B cell (primary cell): ENCODE results near the gene HSD11B2. TPM values are rescaled to one million over a fixed set of nuclear protein-coding genes. Genes with fewer than 3 reads are reported as not detected.

Experiments
- ATAC-seq: fragments of 200-7000 bp; cut with Tn5 transposase; one replicate; pipeline ENCODE4 v1.10.0; 2021; ENCODE audit warnings: low read depth, mild to moderate bottlenecking, moderate number of reproducible peaks, moderate library complexity
- CTCF ChIA-PET: fragments of 350-600 bp; sonication (Branson Sonifier 250); formaldehyde crosslinking; loops from one replicate; lab custom pipeline; 2021; ENCODE audit warnings: antibody characterized with exemption, inconsistent platforms; lab: Charles Lee
- POLR2A ChIA-PET: fragments of 350-600 bp; sonication (Branson Sonifier 250); formaldehyde crosslinking; loops from one replicate; lab custom pipeline; 2021; ENCODE audit warnings: antibody characterized with exemption; lab: Charles Lee
- DNase-seq: peaks from one replicate; pipeline ENCODE4 v3.0.0; 2013
- H2AFZ ChIP-seq: 2 replicates; pipeline ENCODE4 v1.6.1; 2012; ENCODE audit warnings: mild to moderate bottlenecking, low read depth, low read length; ENCODE audit not compliant: insufficient read depth, poor library complexity, severe bottlenecking
- H3K27ac ChIP-seq, 2 donors: 1 replicate in 1 of 2; 2 replicates in 1 of 2; pipeline ENCODE4 v1.5.1; 2012 to 2013; ENCODE audit warnings: low read length in 2 of 2, mild to moderate bottlenecking in 2 of 2, moderate library complexity in 1 of 2
- H3K27me3 ChIP-seq, 4 experiments: fragments of 200-600 bp in 1 of 4; sonication (generic) in 1 of 4; replicated peaks in 1 of 4; 1 replicate in 2 of 4; 2 replicates in 2 of 4; pipeline versions ENCODE4 v1.6.1 to v1.7.0; 2013 to 2016; ENCODE audit warnings: low read length in 3 of 4, mild to moderate bottlenecking in 2 of 4, mixed read lengths in 1 of 4, moderate library complexity in 1 of 4; ENCODE audit not compliant: insufficient read depth in 4 of 4, control insufficient read depth in 3 of 4; ENCODE audit errors: control extremely low read depth in 1 of 4
- H3K36me3 ChIP-seq, 2 experiments: replicated peaks in 1 of 2; 1 replicate in 1 of 2; 2 replicates in 1 of 2; pipeline versions ENCODE4 v1.6.1 to v1.7.1; 2013; ENCODE audit warnings: low read length in 1 of 2; ENCODE audit not compliant: insufficient read depth in 2 of 2, control insufficient read depth in 1 of 2; ENCODE audit errors: control extremely low read depth in 1 of 2, extremely low read depth in 1 of 2
- H3K4me1 ChIP-seq, 2 donors: fragments of 200-600 bp in 1 of 2; sonication (generic) in 1 of 2; 1 replicate in 1 of 2; 2 replicates in 1 of 2; pipeline versions ENCODE4 v1.5.1 to v1.6.1; 2013 to 2017; ENCODE audit warnings: low read length in 2 of 2; ENCODE audit not compliant: control insufficient read depth in 2 of 2, insufficient read depth in 2 of 2
- H3K4me2 ChIP-seq: replicated peaks from 2 replicates; pipeline ENCODE3; 2012; ENCODE audit warnings: mild to moderate bottlenecking, low read depth, low read length; ENCODE audit not compliant: poor library complexity, severe bottlenecking
- H3K4me3 ChIP-seq, 5 experiments: fragments of 200-600 bp in 1 of 5; sonication (generic) in 1 of 5; 1 replicate in 3 of 5; 2 replicates in 2 of 5; pipeline versions ENCODE4 v1.5.1 to v1.7.0; 2011 to 2016; ENCODE audit warnings: low read length in 4 of 5, mild to moderate bottlenecking in 4 of 5, low read depth in 2 of 5, control low read depth in 1 of 5, moderate library complexity in 1 of 5; ENCODE audit not compliant: insufficient read depth in 1 of 5; ENCODE audit errors: control extremely low read depth in 1 of 5, extremely low read depth in 1 of 5
- H3K79me2 ChIP-seq: fragments of 200-600 bp; sonication (generic); one replicate; pipeline ENCODE4 v1.6.0; 2016; ENCODE audit warnings: low read length; ENCODE audit not compliant: control insufficient read depth, insufficient read depth
- H3K9ac ChIP-seq: fragments of 200-600 bp; sonication (generic); 2 replicates; pipeline ENCODE4 v1.6.1; 2017; ENCODE audit warnings: mild to moderate bottlenecking, low read length, moderate library complexity
- H3K9me3 ChIP-seq, 3 donors: one replicate each; pipeline versions ENCODE4 v1.6.1 to v1.7.1; 2013; ENCODE audit warnings: low read length in 2 of 3; ENCODE audit not compliant: control insufficient read depth in 2 of 3, insufficient read depth in 1 of 3; ENCODE audit errors: control extremely low read depth in 1 of 3
- H4K20me1 ChIP-seq: 2 replicates; pipeline ENCODE4 v1.6.0; 2012; ENCODE audit warnings: mild to moderate bottlenecking, low read length; ENCODE audit not compliant: insufficient read depth, control insufficient read depth, poor library complexity, severe bottlenecking
- H3K27ac Mint-ChIP-seq: one replicate; pipeline ENCODE4 v1.8.0; 2021; ENCODE audit warnings: mixed read lengths
- H3K27me3 Mint-ChIP-seq: one replicate; pipeline ENCODE4 v1.8.0; 2021; ENCODE audit warnings: mixed read lengths
- H3K4me1 Mint-ChIP-seq: one replicate; pipeline ENCODE4 v1.8.0; 2021; ENCODE audit warnings: mixed read lengths
- H3K4me3 Mint-ChIP-seq: one replicate; pipeline ENCODE4 v1.8.0; 2021; ENCODE audit warnings: mixed read lengths
- H3K9me3 Mint-ChIP-seq: one replicate; pipeline ENCODE4 v1.8.0; 2022; ENCODE audit warnings: mixed read lengths; ENCODE audit not compliant: insufficient read depth
- CTCF ChIP-seq: fragments of 200-600 bp; IDR thresholded peaks from one replicate; pipeline ENCODE4 v1.8.0; 2022; ENCODE audit warnings: antibody characterized with exemption, mild to moderate bottlenecking
- EZH2 ChIP-seq: IDR thresholded peaks from 2 replicates; pipeline ENCODE4 v1.6.1; 2012; ENCODE audit warnings: borderline replicate concordance, low read depth, mild to moderate bottlenecking, moderate library complexity, low read length; ENCODE audit not compliant: insufficient read depth, poor library complexity, severe bottlenecking
- WGBS: methylation state at CpG from one replicate; pipeline ENCODE4 v1.1.5; 2013; ENCODE audit warnings: missing lambda C conversion rate; ENCODE audit not compliant: insufficient coverage; 5-methylcytosine and 5-hydroxymethylcytosine counted together
- intact Hi-C: fragments of 100-400 bp; cut with micrococcal nuclease; formaldehyde crosslinking; loops from one replicate; pipeline ENCODE4 v1.10.0; 2022
- polyA plus RNA-seq: library from polyadenylated mRNA; depleted of rRNA; stranded (reverse); fragments of >200 nt; gene quantifications from 2 replicates; pipeline ENCODE4 v1.2.3, GENCODE V29; 2012
- total RNA-seq, 2 donors: library from RNA; stranded (reverse); fragments of 120-200 nt in 1 of 2; gene quantifications; 1 replicate in 1 of 2; 2 replicates in 1 of 2; pipeline versions ENCODE4 v1.2.3 to v1.2.4, GENCODE V29; 2013 to 2022

Gene HSD11B2
- total and polyA plus RNA-seq, 2 donors (not counting 1 experiment from before 2014, with no cell fraction given), result 0.09 TPM; not detected in 1

GRCh38 chr16:67446968-67447507, 16.1 kb downstream of the HSD11B2 start:
- no peaks in the 10 kb centered on the region for H3K27me3 Mint-ChIP-seq
- WGBS, result 93% methylated on average over 4 of the region's 8 CpGs
- intact Hi-C loops, result no loop called here

More at GRCh38 chr16:67446968-67447507, 16.1 kb downstream of the HSD11B2 start:
- Histone ChIP-seq H3K4me3 (no peak overlapping the region), H3K4me2 (no peak overlapping the region), H3K27me3 (no peaks in the 10 kb centered on the region), H3K9me3 (peaks cover 0 to 2% (median 0%) of the 10 kb centered on the region in 3 donors), H3K27ac (no peak overlapping the region), H3K79me2 (peaks cover 16% of the 10 kb centered on the region), H3K4me1 (no peaks in the 10 kb centered on the region), H4K20me1 (peaks cover 82% of the 10 kb centered on the region), H2AFZ (no peak overlapping the region), H3K9ac (no peak overlapping the region), H3K36me3 (peaks cover 0 to 85% of the 10 kb centered on the region in 2 experiments)
- CTCF ChIA-PET, result interaction anchor here (1.1 to 4.5 kb wide), 8 partner anchors 9 to 26 kb away, joined by 3 to 29 read pairs (median 5); partner anchors contain the start of gene HSD11B2
- POLR2A ChIA-PET, result no interaction called here
- no peak for ATAC-seq
- Mint-ChIP-seq H3K4me3 (no peak overlapping the region), H3K27ac (no peak overlapping the region), H3K9me3 (no peaks in the 10 kb centered on the region), H3K4me1 (no peaks in the 10 kb centered on the region)
- TF ChIP-seq EZH2, result no peak
- TF ChIP-seq CTCF, result no peak
- DNase-seq, result no peak
